NCI-H1436 (cell line): ENCODE results near the gene CXCL17.
A peak's percentile ranks its signal among the peaks of the same experiment; 100 is the strongest.
"Not testable (repeated sequence)": the region's sequence is repeated elsewhere in the genome, so short reads cannot be mapped to it uniquely, and the experiment has no call there.

Source experiments
- DNase-seq: peaks from one replicate; lab custom pipeline; 2025; lab: John Stamatoyannopoulos, UW

The CXCL17 gene, protein sequence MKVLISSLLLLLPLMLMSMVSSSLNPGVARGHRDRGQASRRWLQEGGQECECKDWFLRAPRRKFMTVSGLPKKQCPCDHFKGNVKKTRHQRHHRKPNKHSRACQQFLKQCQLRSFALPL

DNA sequence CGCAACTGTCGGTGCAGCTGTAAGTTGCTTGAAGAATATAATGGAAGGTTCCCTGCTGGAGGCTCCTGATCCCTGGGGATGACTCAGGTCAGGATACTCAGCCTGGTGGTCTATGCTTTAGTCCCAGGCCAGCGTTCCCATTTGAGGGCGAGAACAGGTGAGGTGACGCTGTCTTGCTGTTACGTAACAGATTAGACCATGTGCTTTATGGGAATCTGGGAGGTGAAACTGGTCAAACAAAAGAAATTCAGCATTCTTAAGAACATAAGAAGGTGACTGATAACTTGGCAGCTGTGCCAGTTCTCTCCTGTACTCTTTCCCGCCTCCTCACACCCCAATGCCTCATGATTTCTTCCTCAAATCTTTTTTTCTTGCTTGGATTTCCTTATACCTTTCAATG, at the start of gene CXCL17:
TSS of gene CXCL17 (minus strand) at position 114 of the 400 bp plus-strand sequence. CDS start 114 bp downstream, outside the sequence.
- no peak for DNase-seq

DNA sequence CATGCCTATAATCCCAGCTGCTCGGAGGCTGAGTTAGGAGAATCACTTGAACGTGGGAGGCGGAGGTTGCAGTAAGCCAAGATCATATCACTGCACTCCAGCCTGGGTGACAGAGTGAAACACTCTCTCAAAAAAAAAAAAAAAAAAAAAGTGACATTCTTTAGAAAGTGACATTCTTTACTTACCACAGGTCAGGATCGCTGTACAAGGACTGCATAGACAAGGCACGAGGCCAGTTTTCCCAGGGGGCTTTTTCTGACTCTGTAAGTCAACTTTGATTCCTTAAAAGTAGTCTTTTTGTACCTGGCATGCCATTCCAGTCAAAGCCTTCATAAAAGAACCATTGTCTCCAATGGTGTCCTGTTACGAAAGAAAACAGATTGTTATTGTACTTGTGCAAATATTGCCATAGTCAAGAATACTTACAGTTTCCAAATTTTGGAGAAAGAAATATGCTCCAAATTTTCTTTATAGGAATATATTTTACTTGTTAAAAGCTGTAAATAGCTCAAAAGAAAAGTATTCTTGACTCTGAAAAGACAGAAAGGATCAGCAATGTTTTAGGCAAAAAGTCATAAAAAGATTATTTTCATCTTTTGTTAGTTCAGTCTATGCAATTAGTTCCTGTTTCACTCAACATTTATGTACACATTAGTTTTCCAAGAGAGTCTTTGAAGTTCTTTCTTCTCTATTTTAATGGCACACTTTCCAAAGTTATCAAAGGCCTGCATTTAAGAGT, 46.2 kb upstream of the CXCL17 start:
- DNase-seq, result no peak

DNA sequence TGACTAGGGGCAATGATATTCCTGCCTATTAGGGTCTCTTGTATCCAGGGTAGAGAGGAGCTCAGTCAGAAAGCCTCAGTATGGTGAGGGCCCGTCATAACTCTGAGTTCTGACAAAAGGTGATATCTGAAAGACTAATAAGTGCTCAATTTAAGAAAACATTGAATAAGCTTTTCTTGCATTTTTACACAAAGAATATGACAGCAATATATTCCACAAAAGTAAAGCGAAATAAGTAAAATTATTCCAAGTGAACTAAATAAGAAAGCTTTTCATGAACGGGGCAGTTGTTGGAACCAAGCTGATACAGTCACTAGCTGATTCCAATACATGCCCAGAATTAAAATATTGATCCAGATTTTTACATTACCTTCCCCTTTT, 45.0 kb upstream of the CXCL17 start:
- DNase-seq, result no peak

DNA sequence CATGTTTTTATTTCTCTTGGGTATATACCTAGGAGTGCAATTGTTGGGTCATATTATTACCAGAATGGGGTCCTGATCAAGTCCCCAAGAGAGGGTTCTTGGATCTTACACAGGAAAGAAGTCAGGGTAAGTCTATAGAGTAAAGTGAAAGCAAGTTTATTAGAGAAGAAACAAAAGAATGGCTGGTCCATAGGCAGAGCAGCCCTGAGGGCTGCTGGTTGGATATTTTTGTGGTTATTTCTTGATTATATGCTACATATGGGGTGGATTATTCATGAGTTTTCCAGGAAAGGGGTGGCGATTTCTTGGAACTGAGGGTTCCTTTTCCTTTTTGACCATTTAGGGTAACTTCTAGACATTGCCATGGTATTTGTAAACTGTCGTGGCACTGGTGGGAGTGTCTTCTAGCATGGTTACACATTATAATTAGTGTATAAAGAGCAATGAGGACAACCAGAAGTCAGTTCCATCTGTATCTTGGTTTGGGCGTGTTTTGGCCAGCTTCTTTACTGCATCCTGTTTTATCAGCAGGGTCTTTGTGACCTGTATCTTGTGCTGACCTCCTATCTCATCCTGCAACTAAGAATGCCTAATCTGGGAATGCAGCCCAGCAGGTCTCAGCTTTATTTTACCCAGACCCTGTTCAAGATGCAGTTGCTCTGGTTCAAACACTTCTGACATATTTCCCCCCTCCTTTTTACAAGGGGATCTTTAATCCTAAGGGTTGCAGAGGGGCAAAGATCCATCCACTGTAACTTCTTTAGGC, 44.5 kb upstream of the CXCL17 start:
- no peak for DNase-seq

DNA sequence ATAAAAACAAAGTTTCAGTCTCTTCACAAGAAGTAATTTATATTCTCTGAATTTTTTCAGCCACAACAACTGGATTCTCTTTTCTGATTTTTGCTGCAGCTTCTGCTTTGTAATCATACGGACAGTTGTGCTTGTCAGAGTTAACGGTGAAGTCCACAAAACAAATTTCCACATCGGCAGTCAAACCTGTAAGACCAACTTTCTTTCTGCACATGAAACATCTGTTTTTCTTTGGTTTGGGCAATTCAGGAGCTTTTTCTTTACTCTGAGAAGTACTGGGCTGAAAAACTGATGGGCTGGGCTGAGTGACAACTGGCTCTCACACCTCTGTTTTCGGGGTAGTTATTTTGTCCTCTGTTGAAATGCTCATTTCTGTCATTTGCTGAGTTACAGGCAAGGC, 42.3 kb upstream of the CXCL17 start:
- DNase-seq, result not testable (repeated sequence)

DNA sequence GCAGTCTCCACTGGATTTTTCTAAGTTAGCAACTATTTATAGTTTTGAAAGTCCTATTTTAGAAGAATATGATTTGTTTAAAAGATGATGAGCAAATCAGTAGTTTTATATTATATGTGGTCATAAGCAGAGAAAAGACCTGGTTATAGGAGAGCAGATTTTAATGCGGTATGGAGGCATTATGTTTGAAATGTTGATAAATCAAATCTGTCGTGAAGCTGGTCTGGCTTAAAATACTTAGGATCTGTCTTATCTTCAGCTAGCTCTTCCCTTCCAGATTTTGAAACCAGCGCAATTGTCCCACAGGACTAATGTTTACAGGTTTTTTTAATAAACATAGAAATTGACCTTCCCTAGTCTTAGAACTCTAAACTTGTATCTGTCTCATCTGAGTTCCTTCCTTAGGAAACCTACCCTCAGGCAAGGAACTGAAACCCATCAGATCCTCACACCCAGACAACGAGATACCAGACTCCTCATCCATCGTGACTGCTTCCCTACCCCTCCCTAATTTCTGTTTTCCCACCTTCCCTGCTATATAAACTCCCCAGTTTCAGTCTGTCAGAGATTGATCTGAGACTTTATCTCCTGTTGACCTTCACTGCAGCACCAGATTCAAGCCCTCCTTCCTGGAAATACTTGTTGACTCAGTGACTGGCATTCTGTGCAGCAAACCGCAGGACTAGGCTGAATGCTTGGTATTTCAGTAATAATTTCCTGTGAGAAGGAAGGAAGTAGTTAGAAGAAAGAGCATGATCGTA, 37.8 kb upstream of the CXCL17 start:
- DNase-seq, result no peak

DNA sequence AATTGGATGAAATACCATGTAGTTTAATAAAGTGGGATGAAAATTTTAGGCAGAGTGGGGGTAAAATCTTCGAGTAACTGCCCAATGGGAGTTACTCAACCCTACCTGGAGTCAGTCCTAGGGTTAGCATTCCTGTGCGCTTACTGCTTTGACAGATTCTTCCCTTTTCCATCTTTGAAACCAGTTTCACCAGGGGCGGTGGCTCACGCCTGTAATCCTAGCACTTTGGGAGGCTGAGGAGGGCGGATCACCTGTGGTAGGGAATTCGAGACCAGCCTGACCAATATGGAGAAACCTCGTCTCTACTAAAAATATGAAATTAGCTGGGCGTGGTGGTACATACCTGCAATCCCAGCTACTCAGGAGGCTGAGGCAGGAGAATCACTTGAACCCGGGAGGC, 37.0 kb upstream of the CXCL17 start:
- DNase-seq, result no peak

DNA sequence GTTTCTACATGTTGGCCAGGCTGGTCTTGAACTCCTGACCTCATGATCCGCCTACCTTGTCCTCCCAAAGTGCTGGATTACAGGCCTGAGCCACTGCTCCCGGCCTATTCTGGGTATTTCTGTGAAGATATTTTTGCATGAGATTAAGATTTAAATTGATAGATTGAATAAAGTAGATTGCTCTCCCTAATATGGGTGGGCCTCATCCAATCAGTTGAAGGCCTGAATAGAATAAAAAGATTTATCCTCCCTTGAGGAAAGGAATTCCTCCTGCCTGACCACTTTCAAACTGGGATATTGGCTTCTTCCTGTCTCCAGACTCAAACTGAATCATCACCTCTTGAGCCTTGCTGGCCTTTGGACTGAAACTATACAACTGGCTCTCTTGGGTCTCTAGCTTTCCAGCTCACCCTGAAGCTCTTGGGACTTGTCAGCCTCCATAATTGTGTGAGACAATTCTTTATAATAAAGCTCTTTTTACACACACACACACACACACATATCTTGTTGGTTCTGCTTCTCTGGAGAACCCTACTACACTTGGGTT, 36.1 kb upstream of the CXCL17 start:
- no peak for DNase-seq

DNA sequence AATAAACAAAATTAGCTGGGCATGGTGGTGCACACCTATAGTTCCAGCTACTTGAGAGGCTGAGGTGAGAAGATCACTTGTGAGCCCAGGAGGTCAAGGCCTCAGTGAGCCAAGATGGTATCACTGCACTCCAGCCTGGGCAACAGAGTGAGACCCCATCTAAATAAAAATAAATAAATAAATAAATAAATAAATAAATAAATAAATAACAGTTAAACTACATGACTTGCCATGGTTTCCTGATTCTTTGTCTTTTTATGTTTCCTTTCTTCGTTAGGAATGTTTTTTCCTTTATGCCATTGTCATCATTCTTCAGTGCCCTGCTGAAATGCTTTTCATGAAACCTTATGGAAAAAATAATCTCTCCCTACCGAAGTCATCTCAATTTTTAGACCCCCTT, 35.2 kb upstream of the CXCL17 start:
- no peak for DNase-seq

DNA sequence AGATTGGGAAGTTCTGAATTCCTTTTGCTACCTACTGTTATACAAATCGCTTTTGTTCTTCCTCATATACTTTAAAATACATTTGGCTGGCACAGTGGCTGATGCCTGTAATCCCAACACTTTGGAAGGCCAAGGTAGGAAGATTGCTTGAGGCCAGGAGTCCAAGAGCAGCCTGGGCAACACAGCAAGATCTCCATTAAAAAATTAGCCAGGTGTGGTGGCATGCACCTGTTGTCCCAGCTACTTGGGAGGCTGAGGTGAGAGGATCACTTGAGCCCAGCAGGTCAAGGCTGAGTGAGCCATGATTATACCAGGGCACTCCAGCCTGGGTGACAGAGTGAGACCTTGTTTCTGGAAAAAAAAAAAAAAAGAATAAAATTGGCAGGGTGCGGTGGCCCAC, 34.4 kb upstream of the CXCL17 start:
- no peak for DNase-seq

DNA sequence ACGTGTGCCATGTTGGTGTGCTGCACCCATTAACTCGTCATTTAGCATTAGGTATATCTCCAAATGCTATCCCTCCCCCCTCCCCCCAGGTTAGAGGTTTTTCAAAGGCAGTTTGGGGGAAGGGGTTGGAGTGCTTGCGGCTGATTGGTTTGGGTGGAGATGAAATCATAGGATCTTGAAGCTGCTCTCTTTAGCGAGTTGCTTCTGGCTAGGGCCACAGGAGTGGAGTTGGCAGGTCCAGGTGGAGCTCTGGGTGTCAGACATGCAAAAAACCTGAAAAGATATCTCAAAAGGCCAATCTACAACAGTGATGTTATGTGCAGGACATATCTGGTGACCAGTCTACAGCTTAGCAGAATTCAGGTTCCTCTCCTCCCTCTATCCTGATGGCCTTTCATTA, 32.6 kb upstream of the CXCL17 start:
- DNase-seq, result no peak

DNA sequence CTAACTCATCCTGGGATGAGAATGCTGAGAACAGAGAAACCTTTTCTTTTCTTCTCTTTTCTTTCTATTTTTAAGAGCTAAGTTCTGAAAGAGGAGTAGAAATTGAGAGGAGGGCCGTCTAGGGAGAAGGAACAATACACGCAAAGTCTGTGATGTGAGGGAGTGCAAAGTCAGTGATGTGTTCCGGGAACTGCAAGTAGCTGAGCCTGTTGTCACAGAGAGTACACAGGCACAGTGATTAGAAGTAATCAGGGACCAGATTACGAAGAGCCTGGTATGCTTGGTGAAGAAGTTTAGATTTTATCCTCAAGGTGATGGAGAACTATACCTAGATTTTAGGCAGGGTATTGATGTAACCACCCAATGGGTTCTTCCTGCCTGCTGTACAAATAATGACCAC, 32.0 kb upstream of the CXCL17 start:
- DNase-seq, result no peak

DNA sequence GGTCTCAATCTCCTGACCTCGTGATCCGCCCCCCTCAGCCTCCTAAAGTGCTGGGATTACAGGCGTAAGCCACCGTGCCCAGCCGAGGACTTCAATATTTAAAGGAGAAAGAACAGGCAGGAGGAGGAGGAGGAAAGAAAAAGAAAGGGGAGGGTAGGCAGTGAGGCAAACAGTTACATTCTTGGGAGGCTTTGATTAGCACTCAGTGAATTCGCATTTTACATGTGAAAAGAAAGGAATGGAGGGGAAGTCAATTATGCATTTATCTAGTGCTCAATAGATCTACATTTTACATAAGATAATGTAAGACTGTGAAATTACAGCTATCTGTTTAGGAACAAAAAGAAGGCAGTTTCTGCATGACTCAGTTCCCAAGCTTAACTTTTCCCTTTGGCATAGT, 30.9 kb upstream of the CXCL17 start:
- no peak for DNase-seq

DNA sequence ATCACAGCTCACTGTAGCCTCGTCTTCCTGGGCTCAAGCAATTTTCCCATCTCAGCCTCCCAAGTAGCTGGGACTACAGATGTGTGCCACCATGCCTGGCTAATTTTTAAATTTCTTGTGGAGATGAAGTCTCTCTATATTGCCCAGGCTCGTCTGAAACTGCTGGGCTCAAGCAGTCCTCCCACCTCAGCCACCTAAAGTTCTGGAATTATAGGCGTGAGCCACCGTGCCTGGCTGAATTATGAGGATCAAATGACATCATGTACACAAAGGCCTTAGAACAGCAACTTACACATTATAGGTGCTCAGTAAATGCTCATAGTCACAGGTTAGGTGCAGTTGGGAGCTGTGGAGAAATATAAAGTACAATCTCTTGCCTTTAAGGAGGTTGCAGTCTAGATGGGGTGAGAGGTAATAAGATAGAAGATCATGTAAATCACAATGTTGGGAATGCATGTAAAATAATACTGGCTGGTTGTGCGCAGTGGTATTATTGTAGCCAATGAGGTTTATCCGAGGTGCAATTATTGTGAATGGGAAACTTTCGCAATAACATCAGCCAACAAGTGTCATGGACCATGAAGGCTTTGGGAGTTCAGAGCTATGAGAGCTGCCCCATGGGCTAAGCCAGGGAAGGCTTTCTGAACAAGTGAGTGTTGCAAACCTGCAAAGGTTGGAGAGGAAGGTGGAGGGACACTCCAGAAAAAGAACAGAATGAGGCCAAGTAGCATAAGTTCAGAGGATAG, 29.8 kb upstream of the CXCL17 start:
- DNase-seq, result no peak

DNA sequence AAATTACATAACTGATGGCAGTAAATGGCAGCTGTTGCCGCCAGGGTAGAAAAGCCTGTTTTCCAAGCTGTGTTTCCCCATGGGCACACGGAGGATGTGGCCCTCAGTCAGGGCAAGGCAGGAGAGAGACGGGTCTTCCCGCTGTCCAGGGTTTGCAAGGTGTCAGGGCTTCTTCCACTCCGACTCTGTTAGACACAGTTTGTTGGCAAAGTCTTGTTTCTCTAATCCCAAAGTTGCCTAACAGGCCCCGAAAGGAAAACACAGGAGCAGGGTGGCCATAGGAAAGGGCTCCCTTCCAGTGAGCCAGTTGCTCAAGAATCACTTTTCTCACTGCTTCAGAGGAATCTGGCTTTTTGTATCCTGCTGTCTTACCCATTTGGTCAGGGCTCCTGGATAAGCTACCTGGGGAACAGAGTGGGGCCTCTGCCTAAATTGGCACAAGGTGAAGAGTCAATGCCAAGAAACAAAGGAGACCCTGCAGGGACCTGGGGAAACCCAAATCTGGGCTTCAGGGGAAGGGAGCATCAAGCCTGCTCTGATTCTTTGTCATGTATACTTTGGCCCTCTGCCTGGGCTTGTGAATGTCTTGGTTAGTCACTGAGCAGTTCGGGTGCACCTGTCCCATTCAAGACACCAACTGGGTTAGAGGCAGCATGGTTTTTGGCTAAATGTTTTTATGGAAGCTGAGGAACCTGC, 29.0 kb upstream of the CXCL17 start:
- DNase-seq, result peak; percentile 4

DNA sequence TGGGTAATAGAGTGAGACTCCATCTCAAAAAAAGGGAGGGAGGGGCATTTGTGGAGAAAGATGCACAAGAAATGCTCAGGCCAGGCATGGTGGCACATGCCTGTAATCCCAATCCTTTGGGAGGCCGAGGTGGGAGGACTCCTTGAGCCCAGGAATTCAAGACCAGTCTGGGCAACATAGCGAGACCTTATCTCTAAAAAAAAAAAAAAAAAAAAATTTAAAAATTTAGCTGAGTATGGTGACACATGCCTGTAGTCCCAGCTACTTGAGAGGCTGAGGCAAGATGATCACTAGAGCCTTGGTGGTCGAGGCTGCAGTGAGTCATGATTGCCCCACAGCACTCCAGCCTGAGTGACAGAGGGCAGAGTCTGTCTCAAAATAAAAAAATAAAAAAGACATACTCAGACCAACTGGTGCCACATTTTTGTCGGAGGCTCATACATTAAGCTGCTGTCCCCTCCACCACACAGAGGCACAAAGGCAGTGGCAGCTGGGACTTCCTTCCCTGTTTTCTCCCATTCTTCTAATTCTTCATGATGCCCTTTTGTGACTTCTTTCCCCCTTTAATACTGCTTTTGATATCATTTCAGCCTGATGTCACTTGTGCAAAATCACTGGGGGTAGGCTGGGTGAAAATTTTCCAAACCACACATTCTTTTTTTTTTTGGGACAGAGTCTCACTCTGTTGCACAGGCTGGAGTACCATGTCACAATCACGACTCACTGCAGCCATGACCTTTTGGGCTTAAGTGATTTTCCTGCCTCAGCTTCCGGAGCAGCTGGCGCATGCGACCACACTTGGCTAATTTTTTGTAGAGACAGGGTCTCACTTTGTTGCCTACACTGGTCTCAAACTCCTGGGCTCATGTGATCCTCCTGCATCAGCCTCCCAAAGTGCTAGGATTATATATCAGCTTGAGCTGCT, 26.8 kb upstream of the CXCL17 start:
- DNase-seq, result no peak

DNA sequence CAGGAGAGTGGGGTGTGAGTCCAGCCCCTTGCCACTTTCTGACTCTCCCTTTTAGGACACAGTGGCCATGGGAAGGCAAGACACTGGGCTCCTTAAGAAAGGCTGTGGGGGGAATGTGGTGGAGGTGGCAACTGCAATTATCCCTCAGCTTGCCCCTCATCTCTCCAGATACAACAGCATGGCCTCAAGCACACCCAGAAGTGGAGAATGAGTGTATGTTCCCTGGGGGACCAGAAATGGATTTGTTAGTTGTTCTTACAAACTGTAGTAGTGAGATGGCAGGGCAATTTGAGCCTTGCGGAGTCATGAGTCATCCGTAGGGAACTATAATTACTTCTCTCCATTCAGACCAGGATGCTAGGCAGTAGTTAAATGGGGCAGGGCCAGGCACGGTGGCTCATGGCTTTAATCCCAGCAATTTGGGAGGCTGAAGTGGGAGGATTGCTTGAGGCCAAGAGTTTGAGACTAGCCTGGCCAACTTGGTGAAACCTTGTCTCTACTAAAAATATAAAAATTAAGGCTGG, 25.6 kb upstream of the CXCL17 start:
- DNase-seq, result peak; percentile 95

DNA sequence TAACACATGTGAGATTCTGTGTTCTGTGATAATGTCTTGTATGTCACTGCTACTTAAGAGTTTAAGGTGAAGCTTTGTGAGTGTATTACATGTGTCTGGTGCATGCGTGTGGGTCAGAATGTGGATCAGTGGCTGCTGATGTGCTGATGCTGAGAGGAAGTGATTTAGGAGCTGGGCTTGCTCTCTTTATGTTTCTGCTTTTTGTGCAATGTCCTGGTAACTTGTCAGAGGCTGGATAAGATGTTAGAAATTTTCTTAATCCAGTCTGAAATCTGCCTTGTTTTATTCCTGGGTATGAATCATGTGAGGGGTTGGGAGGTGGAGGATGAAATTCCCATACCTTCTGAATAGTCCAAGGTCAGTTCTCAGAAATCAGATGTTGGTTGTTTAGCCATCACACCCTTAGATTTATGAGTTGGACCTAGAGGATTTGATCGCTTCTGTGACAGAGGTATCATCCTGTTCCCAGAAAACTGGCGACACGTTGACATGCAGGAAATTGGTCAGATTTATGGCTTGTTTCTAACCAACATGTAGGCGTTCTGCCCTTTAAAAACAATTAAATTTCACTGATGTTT, 24.5 kb upstream of the CXCL17 start:
- no peak for DNase-seq

DNA sequence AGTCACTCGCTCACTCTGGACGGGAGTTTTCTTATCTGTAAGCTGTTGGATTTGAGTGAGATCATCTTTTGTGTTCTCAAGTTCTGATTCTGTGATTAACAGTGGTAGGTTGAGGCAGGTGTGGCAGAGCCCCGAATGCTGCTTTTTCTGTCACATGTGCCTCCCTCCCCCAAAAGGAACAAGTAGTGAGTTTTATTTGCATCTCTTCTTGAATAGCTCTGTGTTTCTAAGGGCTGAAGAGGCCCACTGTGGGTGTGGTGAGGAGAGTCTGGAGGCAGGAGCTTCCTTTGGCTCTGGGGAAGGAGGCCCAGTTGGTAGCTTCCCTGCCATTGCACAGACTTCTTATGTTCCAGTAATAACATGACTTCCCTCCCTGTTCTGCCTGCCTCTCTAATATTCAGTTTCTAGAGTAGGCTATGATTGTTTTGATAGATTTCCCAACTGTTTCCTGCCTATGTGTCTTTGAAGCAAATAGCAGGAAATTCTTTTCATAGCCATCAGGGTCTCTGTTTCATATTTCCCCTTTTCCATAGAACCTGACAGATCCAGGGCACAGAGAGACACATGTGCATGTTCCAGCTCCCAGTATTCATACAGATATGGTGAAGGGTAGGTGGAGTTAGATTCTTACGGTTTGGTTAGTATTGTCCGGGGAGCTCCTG, 23.9 kb upstream of the CXCL17 start:
- DNase-seq, result no peak
